DND-41 (cell line): ENCODE measurements around the gene RASD2.

ENCODE experiments used
- ATAC-seq: fragments of 200-7000 bp; cut with Tn5 transposase; 3 replicates; pipeline ENCODE4 v1.9.1; 2021; ENCODE audit warnings: low read depth; ENCODE audit not compliant: insufficient read depth
- DNase-seq: peaks from one replicate; pipeline ENCODE4 v3.0.0-alpha.2; 2020
- H2AFZ ChIP-seq: 2 replicates; pipeline ENCODE4 v1.6.0; 2012; ENCODE audit warnings: low read depth, low read length
- H3K27ac ChIP-seq: 2 replicates; pipeline ENCODE4 v1.5.1; 2012; ENCODE audit warnings: low read length, inconsistent platforms
- H3K27me3 ChIP-seq: fragments of 200-600 bp; sonication (generic); 2 replicates; pipeline ENCODE4 v1.6.0; 2012; ENCODE audit warnings: low read length, mild to moderate bottlenecking, inconsistent platforms; ENCODE audit not compliant: insufficient read depth, poor library complexity
- H3K36me3 ChIP-seq: 2 replicates; pipeline ENCODE4 v1.5.1; 2012; ENCODE audit warnings: low read length, inconsistent platforms; ENCODE audit not compliant: insufficient read depth
- H3K4me1 ChIP-seq: 2 replicates; pipeline ENCODE4 v1.5.1; 2012; ENCODE audit warnings: mild to moderate bottlenecking, low read length; ENCODE audit not compliant: insufficient read depth
- H3K4me2 ChIP-seq: 2 replicates; pipeline ENCODE4 v1.6.0; 2012; ENCODE audit warnings: mild to moderate bottlenecking, moderate library complexity, low read length, inconsistent platforms; ENCODE audit not compliant: insufficient read depth
- H3K4me3 ChIP-seq, 2 experiments: fragments of 200-600 bp in 1 of 2; shearing (Covaris generic) in 1 of 2; 2 replicates each; pipeline ENCODE4 v1.5.1; 2012 to 2016; ENCODE audit warnings: inconsistent platforms in 2 of 2, low read length in 2 of 2, mild to moderate bottlenecking in 2 of 2, low read depth in 1 of 2, moderate library complexity in 1 of 2
- H3K79me2 ChIP-seq: 2 replicates; pipeline ENCODE4 v1.6.0; 2012; ENCODE audit warnings: low read length, inconsistent platforms; ENCODE audit not compliant: insufficient read depth
- H3K9ac ChIP-seq: 2 replicates; pipeline ENCODE4 v1.6.0; 2012; ENCODE audit warnings: low read depth, mild to moderate bottlenecking, inconsistent platforms, low read length, moderate library complexity
- H3K9me3 ChIP-seq: 2 replicates; pipeline ENCODE4 v1.5.1; 2012; ENCODE audit warnings: low read length, moderate library complexity, mild to moderate bottlenecking, inconsistent platforms; ENCODE audit not compliant: insufficient read depth, severe bottlenecking
- H4K20me1 ChIP-seq: 2 replicates; pipeline ENCODE4 v1.6.0; 2012; ENCODE audit warnings: low read length; ENCODE audit not compliant: insufficient read depth
- EZH2 ChIP-seq: IDR thresholded peaks from 3 replicates; pipeline ENCODE4 v1.6.1; 2012; ENCODE audit warnings: borderline replicate concordance, low read depth, mild to moderate bottlenecking, moderate library complexity, low read length, inconsistent platforms; ENCODE audit not compliant: severe bottlenecking
- TF ChIP-seq, protein P1 (sequence below): IDR thresholded peaks from 2 replicates; pipeline ENCODE4 v1.5.1; 2012; ENCODE audit warnings: borderline replicate concordance, low read length, moderate library complexity, mild to moderate bottlenecking; ENCODE audit not compliant: poor library complexity, severe bottlenecking; ENCODE audit errors: extremely low read depth

Gene RASD2

DNA sequence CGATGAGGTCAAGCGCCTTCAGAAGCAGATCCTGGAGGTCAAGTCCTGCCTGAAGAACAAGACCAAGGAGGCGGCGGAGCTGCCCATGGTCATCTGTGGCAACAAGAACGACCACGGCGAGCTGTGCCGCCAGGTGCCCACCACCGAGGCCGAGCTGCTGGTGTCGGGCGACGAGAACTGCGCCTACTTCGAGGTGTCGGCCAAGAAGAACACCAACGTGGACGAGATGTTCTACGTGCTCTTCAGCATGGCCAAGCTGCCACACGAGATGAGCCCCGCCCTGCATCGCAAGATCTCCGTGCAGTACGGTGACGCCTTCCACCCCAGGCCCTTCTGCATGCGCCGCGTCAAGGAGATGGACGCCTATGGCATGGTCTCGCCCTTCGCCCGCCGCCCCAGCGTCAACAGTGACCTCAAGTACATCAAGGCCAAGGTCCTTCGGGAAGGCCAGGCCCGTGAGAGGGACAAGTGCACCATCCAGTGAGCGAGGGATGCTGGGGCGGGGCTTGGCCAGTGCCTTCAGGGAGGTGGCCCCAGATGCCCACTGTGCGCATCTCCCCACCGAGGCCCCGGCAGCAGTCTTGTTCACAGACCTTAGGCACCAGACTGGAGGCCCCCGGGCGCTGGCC, 11.0 kb downstream of the RASD2 start:
- Histone ChIP-seq H3K27me3 (peaks cover 4% of the 10 kb centered on the region), H3K4me2 (no peak overlapping the region), H3K4me3 (no peak overlapping the region), H2AFZ (no peak overlapping the region), H4K20me1 (peaks cover 24% of the 10 kb centered on the region; the same call in 1 of the 2 replicates), H3K4me1 (peaks cover 10% of the 10 kb centered on the region), H3K79me2 (no peaks in the 10 kb centered on the region), H3K9me3 (no peaks in the 10 kb centered on the region), H3K36me3 (no peaks in the 10 kb centered on the region), H3K27ac (no peak overlapping the region), H3K9ac (no peak overlapping the region)
- DNase-seq (no peak), ATAC-seq (no peak)
- no peak for TF ChIP-seq EZH2
- TF ChIP-seq, protein P1, sequence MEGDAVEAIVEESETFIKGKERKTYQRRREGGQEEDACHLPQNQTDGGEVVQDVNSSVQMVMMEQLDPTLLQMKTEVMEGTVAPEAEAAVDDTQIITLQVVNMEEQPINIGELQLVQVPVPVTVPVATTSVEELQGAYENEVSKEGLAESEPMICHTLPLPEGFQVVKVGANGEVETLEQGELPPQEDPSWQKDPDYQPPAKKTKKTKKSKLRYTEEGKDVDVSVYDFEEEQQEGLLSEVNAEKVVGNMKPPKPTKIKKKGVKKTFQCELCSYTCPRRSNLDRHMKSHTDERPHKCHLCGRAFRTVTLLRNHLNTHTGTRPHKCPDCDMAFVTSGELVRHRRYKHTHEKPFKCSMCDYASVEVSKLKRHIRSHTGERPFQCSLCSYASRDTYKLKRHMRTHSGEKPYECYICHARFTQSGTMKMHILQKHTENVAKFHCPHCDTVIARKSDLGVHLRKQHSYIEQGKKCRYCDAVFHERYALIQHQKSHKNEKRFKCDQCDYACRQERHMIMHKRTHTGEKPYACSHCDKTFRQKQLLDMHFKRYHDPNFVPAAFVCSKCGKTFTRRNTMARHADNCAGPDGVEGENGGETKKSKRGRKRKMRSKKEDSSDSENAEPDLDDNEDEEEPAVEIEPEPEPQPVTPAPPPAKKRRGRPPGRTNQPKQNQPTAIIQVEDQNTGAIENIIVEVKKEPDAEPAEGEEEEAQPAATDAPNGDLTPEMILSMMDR: no peak

- Histone ChIP-seq H4K20me1 (peaks cover 24% of the 10 kb centered on the region; the same call in 1 of the 2 replicates), H3K4me3 (no peak overlapping the region), H3K4me2 (peak overlapping the region; percentile 49), H2AFZ (no peak overlapping the region), H3K36me3 (no peaks in the 10 kb centered on the region), H3K9me3 (no peaks in the 10 kb centered on the region), H3K27me3 (peaks cover 4% of the 10 kb centered on the region), H3K79me2 (no peaks in the 10 kb centered on the region), H3K4me1 (peaks cover 10% of the 10 kb centered on the region), H3K27ac (no peak overlapping the region), H3K9ac (no peak overlapping the region)
- peak; percentile 93 for DNase-seq
- ATAC-seq: peak; percentile 99
- TF ChIP-seq, protein P1: no peak
- TF ChIP-seq EZH2: no peak
Observed at GRCh38 chr22:35552196-35552842, 11.7 kb downstream of the RASD2 start.

- Histone ChIP-seq H3K9ac (no peak overlapping the region), H3K27me3 (peaks cover 4% of the 10 kb centered on the region)
- TF ChIP-seq EZH2: no peak
- TF ChIP-seq, protein P1: no peak
Observed at GRCh38 chr22:35552846-35553245, 12.2 kb downstream of the RASD2 start.

More at GRCh38 chr22:35552846-35553245, 12.2 kb downstream of the RASD2 start:
- H3K27ac ChIP-seq: no peak overlapping the region
- no peaks in the 10 kb centered on the region for H3K9me3 ChIP-seq
- H4K20me1 ChIP-seq: peaks cover 24% of the 10 kb centered on the region; the same call in 1 of the 2 replicates
- H3K4me1 ChIP-seq: peaks cover 10% of the 10 kb centered on the region
- peak overlapping the region; percentile 49 for H3K4me2 ChIP-seq
- DNase-seq (no peak), ATAC-seq (no peak)
- H3K36me3 ChIP-seq: no peaks in the 10 kb centered on the region
- H2AFZ ChIP-seq: no peak overlapping the region
- H3K79me2 ChIP-seq: no peaks in the 10 kb centered on the region
- no peak overlapping the region for H3K4me3 ChIP-seq
